ENCODE data around the gene ABCA13.

Gene ABCA13

GRCh38 chr7:48168159-48168558 is 3.1 kb upstream of the ABCA13 start:
- DNase-seq = no peak
- no peak overlapping the region for H3K4me3 ChIP-seq (ENCODE audit: low read depth, low read length)
- no peak overlapping the region for H3K27ac ChIP-seq
- no peak for TF ChIP-seq CTCF (IDR thresholded peaks at IDR 0.05; ENCODE audit: low read depth, low read length)
- H3K36me3 ChIP-seq = no peaks in the 10 kb centered on the region
- no peaks in the 10 kb centered on the region for H3K27me3 ChIP-seq (ENCODE audit: insufficient read depth, low read depth, severe bottlenecking)
- H3K9me3 ChIP-seq (ENCODE audit: severe bottlenecking) = peaks cover 4% of the 10 kb centered on the region

- H3K27me3 ChIP-seq (ENCODE audit: insufficient read depth, low read depth, severe bottlenecking) = no peaks in the 10 kb centered on the region
These were observed 752 bp upstream of the ABCA13 start for GRCh38 chr7:48170506-48170905.

GRCh38 chr7:48173313-48173712 is 2.1 kb downstream of the ABCA13 start:
- DNase-seq = no peak
- H3K36me3 ChIP-seq = no peaks in the 10 kb centered on the region
- no peaks in the 10 kb centered on the region for H3K9me3 ChIP-seq (ENCODE audit: severe bottlenecking)
- no peaks in the 10 kb centered on the region for H3K27me3 ChIP-seq (ENCODE audit: insufficient read depth, low read depth, severe bottlenecking)
- H3K4me3 ChIP-seq (ENCODE audit: low read depth, low read length) = no peak overlapping the region
- no peak for TF ChIP-seq CTCF (IDR thresholded peaks at IDR 0.05; ENCODE audit: low read depth, low read length)
- no peak overlapping the region for H3K27ac ChIP-seq

More at GRCh38 chr7:48170506-48170905, 752 bp upstream of the ABCA13 start:
- H3K4me3 ChIP-seq (ENCODE audit: low read depth, low read length) = no peak overlapping the region
- H3K27ac ChIP-seq = no peak overlapping the region
- no peak for TF ChIP-seq CTCF (IDR thresholded peaks at IDR 0.05; ENCODE audit: low read depth, low read length)
- DNase-seq = no peak
- no peaks in the 10 kb centered on the region for H3K36me3 ChIP-seq
- no peaks in the 10 kb centered on the region for H3K9me3 ChIP-seq (ENCODE audit: severe bottlenecking)

GRCh38 chr7:48173756-48174382 is 2.6 kb downstream of the ABCA13 start:
- Histone ChIP-seq H3K9me3 (ENCODE audit: severe bottlenecking) (no peaks in the 10 kb centered on the region), H3K27me3 (ENCODE audit: insufficient read depth, low read depth, severe bottlenecking) (no peaks in the 10 kb centered on the region), H3K36me3 (no peaks in the 10 kb centered on the region), H3K4me3 (ENCODE audit: low read depth, low read length) (no peak overlapping the region), H3K27ac (no peak overlapping the region)
- no peak for DNase-seq
- no peak for TF ChIP-seq CTCF (IDR thresholded peaks at IDR 0.05; ENCODE audit: low read depth, low read length)

GRCh38 chr7:48175019-48175418 is 3.8 kb downstream of the ABCA13 start:
- Histone ChIP-seq H3K27ac (no peak overlapping the region), H3K27me3 (ENCODE audit: insufficient read depth, low read depth, severe bottlenecking) (no peaks in the 10 kb centered on the region), H3K36me3 (no peaks in the 10 kb centered on the region), H3K4me3 (ENCODE audit: low read depth, low read length) (no peak overlapping the region), H3K9me3 (ENCODE audit: severe bottlenecking) (no peaks in the 10 kb centered on the region)
- no peak for DNase-seq
- TF ChIP-seq CTCF (IDR thresholded peaks at IDR 0.05; ENCODE audit: low read depth, low read length) = no peak

- TF ChIP-seq CTCF (IDR thresholded peaks at IDR 0.05; ENCODE audit: low read depth, low read length) = no peak
- H3K27me3 ChIP-seq (ENCODE audit: insufficient read depth, low read depth, severe bottlenecking) = no peaks in the 10 kb centered on the region
- no peak overlapping the region for H3K27ac ChIP-seq
- H3K9me3 ChIP-seq (ENCODE audit: severe bottlenecking) = no peaks in the 10 kb centered on the region
- no peak for DNase-seq
- no peak overlapping the region for H3K4me3 ChIP-seq (ENCODE audit: low read depth, low read length)
- H3K36me3 ChIP-seq = no peaks in the 10 kb centered on the region
These were observed 5.2 kb downstream of the ABCA13 start for GRCh38 chr7:48176356-48176893.

Data from WERI-Rb-1 (cell line).